Activated CD8-positive, alpha-beta memory T cell treated with anti-CD3 and anti-CD28 coated beads, Interleukin-2, amount 10 ng/mL, durations not matched to agents 7 days and 5 days (primary cell): ENCODE measurements around the gene ITPR3. TPM values are rescaled to one million over a fixed set of nuclear protein-coding genes. Genes with fewer than 3 reads are reported as not detected.

Experiments used
- ATAC-seq: fragments of 150-1000 bp; cut with Tn5 transposase; one replicate; pipeline ENCODE4 v1.10.0; 2021; ENCODE audit warnings: moderate library complexity
- CTCF ChIA-PET: fragments of 350-600 bp; sonication (Branson Sonifier 250); formaldehyde crosslinking; loops from one replicate; lab custom pipeline; 2021; ENCODE audit warnings: antibody characterized with exemption; lab: Charles Lee
- DNase-seq: peaks from one replicate; pipeline ENCODE4 v3.0.0-alpha.2; 2020
- H3K27ac Mint-ChIP-seq: one replicate; pipeline ENCODE4 v1.8.0; 2021; ENCODE audit warnings: mild to moderate bottlenecking, mixed read lengths
- H3K27me3 Mint-ChIP-seq: one replicate; pipeline ENCODE4 v1.8.0; 2021; ENCODE audit warnings: mixed read lengths
- H3K36me3 Mint-ChIP-seq: one replicate; pipeline ENCODE4 v1.8.0; 2021; ENCODE audit warnings: mild to moderate bottlenecking, mixed read lengths
- H3K4me1 Mint-ChIP-seq: one replicate; pipeline ENCODE4 v1.8.0; 2021; ENCODE audit warnings: mixed read lengths
- H3K4me3 Mint-ChIP-seq: one replicate; pipeline ENCODE4 v1.8.0; 2021; ENCODE audit warnings: mild to moderate bottlenecking, moderate library complexity, mixed read lengths
- H3K9me3 Mint-ChIP-seq: one replicate; pipeline ENCODE4 v1.8.0; 2022; ENCODE audit warnings: low read depth, mixed read lengths
- total RNA-seq, 2 experiments: library from RNA; stranded (reverse); gene quantifications; one replicate each; pipeline ENCODE4 v1.2.3, GENCODE V29; 2021

The ITPR3 gene
- total RNA-seq, 2 experiments from 2014 or later = 44.9 to 71.3 TPM

GRCh38 chr6:33700391-33701050 is 79.4 kb downstream of the ITPR3 start:
- H3K27me3 Mint-ChIP-seq = no peaks in the 10 kb centered on the region
- H3K36me3 Mint-ChIP-seq = peaks cover 13% of the 10 kb centered on the region
- peak overlapping the region; percentile 78 for H3K27ac Mint-ChIP-seq
- CTCF ChIA-PET = interaction anchor here (0.6 to 4.2 kb wide), 28 partner anchors 8 to 140 kb away, joined by 3 to 64 read pairs (median 4); partner anchors contain the start of genes BAK1, ITPR3 and UQCC2
- H3K4me3 Mint-ChIP-seq = no peak overlapping the region
- no peaks in the 10 kb centered on the region for H3K9me3 Mint-ChIP-seq
- peaks cover 43% of the 10 kb centered on the region for H3K4me1 Mint-ChIP-seq
- DNase-seq (peak; percentile 85), ATAC-seq (peak; percentile 86)

- peaks cover 26% of the 10 kb centered on the region for H3K4me1 Mint-ChIP-seq
- peaks cover 10% of the 10 kb centered on the region for H3K36me3 Mint-ChIP-seq
- peak; percentile 56 for ATAC-seq
- H3K9me3 Mint-ChIP-seq = no peaks in the 10 kb centered on the region
- no peak for DNase-seq
- no peak overlapping the region for H3K4me3 Mint-ChIP-seq
- no peaks in the 10 kb centered on the region for H3K27me3 Mint-ChIP-seq
- CTCF ChIA-PET = interaction anchor here (1.3 to 4.2 kb wide), 6 partner anchors 8 to 122 kb away, joined by 3 to 64 read pairs (median 12); partner anchors contain the start of genes BAK1, ITPR3 and UQCC2
- peak overlapping the region; percentile 53 for H3K27ac Mint-ChIP-seq
Measured at GRCh38 chr6:33702345-33702977, 81.3 kb downstream of the ITPR3 start.

DNA sequence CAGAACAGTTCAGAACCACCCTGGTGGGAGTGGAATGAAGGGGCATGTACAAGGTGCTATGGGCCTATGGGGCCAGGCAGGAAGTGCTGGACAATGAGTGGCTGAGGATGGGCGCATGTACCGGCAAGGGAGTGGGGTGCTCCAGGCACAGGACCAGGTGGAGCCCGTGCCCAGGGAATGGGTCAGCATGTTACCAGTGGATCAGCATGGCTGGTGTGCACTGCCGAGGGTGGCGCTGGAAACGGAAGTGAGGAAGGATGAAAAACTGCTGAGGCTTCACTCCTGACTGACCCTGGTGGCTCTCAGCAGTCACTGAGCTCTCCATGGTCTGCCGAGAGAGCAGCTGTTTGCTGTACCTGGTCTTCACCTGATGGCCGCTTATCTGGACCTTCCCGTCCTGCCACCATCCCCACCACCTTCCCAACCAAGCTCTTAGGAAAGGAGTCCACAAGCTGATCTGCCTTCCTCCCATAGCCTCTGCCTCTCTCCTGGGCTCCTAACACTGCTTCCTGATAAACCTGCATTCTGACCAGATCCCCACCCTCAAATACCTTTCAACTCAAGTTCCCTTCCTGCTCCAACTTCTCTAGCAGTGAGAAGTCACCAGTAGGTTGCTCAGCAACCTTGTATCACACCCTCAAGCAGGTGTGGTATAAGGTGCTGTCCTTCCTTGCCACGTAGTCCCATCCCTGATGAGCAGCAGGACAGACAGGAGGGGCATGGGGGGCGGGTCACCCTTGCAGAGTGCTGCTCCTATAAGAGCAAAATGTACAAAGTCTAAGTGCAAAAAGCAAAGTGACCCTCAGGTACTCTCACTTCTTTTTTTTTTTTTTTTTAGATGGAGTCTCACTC is 83.3 kb downstream of the ITPR3 start:
- no peaks in the 10 kb centered on the region for H3K27me3 Mint-ChIP-seq
- no peak for ATAC-seq
- no peaks in the 10 kb centered on the region for H3K9me3 Mint-ChIP-seq
- no peak for DNase-seq
- peaks cover 38% of the 10 kb centered on the region for H3K4me1 Mint-ChIP-seq
- CTCF ChIA-PET = interaction anchor here (1.6 kb wide), 1 partner anchor 119 kb away, joined by 7 read pairs; no protein-coding TSS in a partner anchor
- peak overlapping the region; percentile 22 for H3K27ac Mint-ChIP-seq
- peaks cover 17% of the 10 kb centered on the region for H3K36me3 Mint-ChIP-seq
- no peak overlapping the region for H3K4me3 Mint-ChIP-seq

GRCh38 chr6:33705268-33705885 is 84.3 kb downstream of the ITPR3 start:
- peaks cover 38% of the 10 kb centered on the region for H3K4me1 Mint-ChIP-seq
- DNase-seq (no peak), ATAC-seq (no peak)
- CTCF ChIA-PET = interaction anchor here (1.6 kb wide), 1 partner anchor 120 kb away, joined by 7 read pairs; no protein-coding TSS in a partner anchor
- H3K27me3 Mint-ChIP-seq = no peaks in the 10 kb centered on the region
- H3K9me3 Mint-ChIP-seq = no peaks in the 10 kb centered on the region
- no peak overlapping the region for H3K4me3 Mint-ChIP-seq
- H3K27ac Mint-ChIP-seq = no peak overlapping the region
- H3K36me3 Mint-ChIP-seq = peaks cover 23% of the 10 kb centered on the region

GRCh38 chr6:33705955-33706725 is 85.0 kb downstream of the ITPR3 start:
- no peak overlapping the region for H3K27ac Mint-ChIP-seq

GRCh38 chr6:33707771-33708170 is 86.6 kb downstream of the ITPR3 start:
- H3K4me3 Mint-ChIP-seq = no peak overlapping the region

More at GRCh38 chr6:33705955-33706725, 85.0 kb downstream of the ITPR3 start:
- no peak for DNase-seq
- H3K4me3 Mint-ChIP-seq = no peak overlapping the region
- peaks cover 43% of the 10 kb centered on the region for H3K4me1 Mint-ChIP-seq
- H3K36me3 Mint-ChIP-seq = peaks cover 24% of the 10 kb centered on the region
- CTCF ChIA-PET = interaction anchor here (1.6 kb wide), 2 partner anchors 120 kb away, joined by 3 to 7 read pairs; no protein-coding TSS in a partner anchor
- no peaks in the 10 kb centered on the region for H3K9me3 Mint-ChIP-seq
- H3K27me3 Mint-ChIP-seq = no peaks in the 10 kb centered on the region
- no peak for ATAC-seq

GRCh38 chr6:33708516-33709204 is 87.5 kb downstream of the ITPR3 start:
- H3K4me1 Mint-ChIP-seq = peaks cover 44% of the 10 kb centered on the region
- peaks cover 23% of the 10 kb centered on the region for H3K36me3 Mint-ChIP-seq
- no peaks in the 10 kb centered on the region for H3K9me3 Mint-ChIP-seq
- no peak for ATAC-seq
- CTCF ChIA-PET = interaction anchor here (0.9 to 1.2 kb wide), 4 partner anchors 8 to 119 kb away, joined by 3 to 4 read pairs (median 4); partner anchors contain the start of gene LEMD2
- H3K27ac Mint-ChIP-seq = peak overlapping the region; percentile 0
- H3K4me3 Mint-ChIP-seq = no peak overlapping the region
- peaks cover 1% of the 10 kb centered on the region for H3K27me3 Mint-ChIP-seq
- DNase-seq = no peak

More at GRCh38 chr6:33707771-33708170, 86.6 kb downstream of the ITPR3 start:
- Mint-ChIP-seq H3K27me3 (no peaks in the 10 kb centered on the region), H3K27ac (no peak overlapping the region), H3K9me3 (no peaks in the 10 kb centered on the region), H3K4me1 (peaks cover 44% of the 10 kb centered on the region), H3K36me3 (peaks cover 23% of the 10 kb centered on the region)
- DNase-seq (no peak), ATAC-seq (no peak)
- CTCF ChIA-PET = interaction anchor here (0.9 to 1.6 kb wide), 2 partner anchors 121 to 348 kb away, joined by 3 read pairs; no protein-coding TSS in a partner anchor

DNA sequence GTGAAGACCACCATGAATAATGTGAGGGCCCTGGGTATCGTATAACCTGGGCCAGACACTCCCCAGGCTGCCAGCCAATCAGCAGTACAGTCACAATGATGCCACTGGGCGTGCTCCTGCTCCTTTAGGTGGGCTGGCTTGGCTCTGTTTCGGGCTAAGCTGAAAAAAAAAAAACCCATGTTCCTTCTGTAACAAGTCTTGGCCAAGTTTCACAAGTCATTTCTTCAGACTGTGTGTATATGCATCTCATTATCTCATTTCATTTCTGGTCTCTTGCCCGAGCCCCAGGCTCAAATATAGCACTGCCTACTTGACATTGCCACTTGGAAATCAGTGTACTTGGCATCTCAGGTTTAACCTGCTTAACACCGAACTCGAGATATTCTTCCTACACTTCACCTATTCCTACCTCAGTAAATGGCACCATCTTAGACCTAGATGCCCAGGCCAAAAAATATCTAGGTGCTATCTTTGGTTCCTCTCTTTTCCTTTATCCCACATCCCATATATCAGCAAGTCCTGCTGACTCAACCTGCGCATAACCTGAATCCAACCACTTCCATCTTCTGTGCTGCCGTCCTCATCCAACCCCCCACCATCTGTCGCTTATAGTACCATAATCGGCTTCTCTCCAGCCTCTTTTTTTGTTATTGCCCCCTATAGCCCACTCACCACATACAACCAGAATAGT is 88.6 kb downstream of the ITPR3 start:
- Mint-ChIP-seq H3K4me3 (no peak overlapping the region), H3K4me1 (peaks cover 44% of the 10 kb centered on the region), H3K27me3 (peaks cover 6% of the 10 kb centered on the region), H3K27ac (peak overlapping the region; percentile 11), H3K36me3 (peaks cover 23% of the 10 kb centered on the region), H3K9me3 (no peaks in the 10 kb centered on the region)
- no peak for DNase-seq
- ATAC-seq = no peak
- CTCF ChIA-PET = interaction anchor here (0.9 to 2.7 kb wide), 4 partner anchors 8 to 120 kb away, joined by 4 to 40 read pairs (median 4); partner anchors contain the start of gene LEMD2

GRCh38 chr6:33710296-33711121 is 89.4 kb downstream of the ITPR3 start:
- Mint-ChIP-seq H3K4me3 (peak overlapping the region; percentile 90), H3K36me3 (peaks cover 23% of the 10 kb centered on the region), H3K27ac (peak overlapping the region; percentile 96), H3K27me3 (peaks cover 6% of the 10 kb centered on the region), H3K9me3 (no peaks in the 10 kb centered on the region), H3K4me1 (peaks cover 44% of the 10 kb centered on the region)
- CTCF ChIA-PET = interaction anchor here (0.7 to 3.4 kb wide), 30 partner anchors 9 to 514 kb away, joined by 3 to 40 read pairs (median 5); partner anchors contain the start of genes BAK1, ITPR3 and ZBTB9
- ATAC-seq (no peak), DNase-seq (no peak)
